Adrenal gland (tissue), 12 donors: ENCODE results near the gene TBC1D22A. TPM values are rescaled to one million over a fixed set of nuclear protein-coding genes. Genes with fewer than 3 reads are reported as not detected.

Experiments used
- DNase-seq, 7 donors: peaks; one replicate each; pipeline ENCODE4 v3.0.0-alpha.2; 2019 to 2020
- H3K27ac ChIP-seq, 5 donors: fragments of 200-600 bp; sonication (generic) in 4 of 5; 1 replicate in 3 of 5; 2 replicates in 2 of 5; pipeline versions ENCODE4 v1.5.1 to v1.8.0; 2016 to 2020; ENCODE audit warnings: mild to moderate bottlenecking in 1 of 5
- H3K27me3 ChIP-seq: fragments of 200-600 bp; 2 replicates; pipeline ENCODE4 v1.8.0; 2021
- H3K36me3 ChIP-seq, 2 donors: fragments of 200-600 bp; replicated peaks in 1 of 2; 1 replicate in 1 of 2; 2 replicates in 1 of 2; pipeline versions ENCODE4 v1.5.1 to v1.8.0; 2018 to 2022
- H3K4me1 ChIP-seq, 2 donors: fragments of 200-600 bp; replicated peaks in 1 of 2; 1 replicate in 1 of 2; 2 replicates in 1 of 2; pipeline versions ENCODE4 v1.5.1 to v1.8.0; 2018 to 2021
- H3K4me3 ChIP-seq, 4 donors: fragments of 200-600 bp; sonication (generic) in 3 of 4; one replicate each; pipeline ENCODE4 v1.5.1; 2016 to 2018
- H3K9me3 ChIP-seq, 3 donors: fragments of 200-600 bp; sonication (generic) in 1 of 3; replicated peaks in 1 of 3; 1 replicate in 2 of 3; 2 replicates in 1 of 3; pipeline versions ENCODE4 v1.5.1 to v1.8.0; 2016 to 2021
- CTCF ChIP-seq, 6 experiments: fragments of 450-650 bp in 4 of 6; fragments of 200-600 bp in 2 of 6; sonication (generic) in 1 of 6; IDR thresholded peaks; 1 replicate in 5 of 6; 2 replicates in 1 of 6; pipeline versions ENCODE4 v1.5.1 to v1.8.0; 2016 to 2021; ENCODE audit warnings: antibody characterized with exemption in 6 of 6, mild to moderate bottlenecking in 2 of 6, moderate library complexity in 1 of 6
- POLR2A ChIP-seq, 2 donors: fragments of 450-650 bp; IDR thresholded peaks; one replicate each; pipeline ENCODE4 v1.6.1; 2017; ENCODE audit warnings: antibody characterized with exemption in 2 of 2, mild to moderate bottlenecking in 2 of 2, moderate library complexity in 1 of 2
- WGBS, 4 donors: extraction: QIAGEN DNeasy Blood & Tissue Kit in 2 of 4; methylation state at CpG; one replicate each; pipeline versions ENCODE4 v1.1.5 to v1.1.7; 2013 to 2017; 5-methylcytosine and 5-hydroxymethylcytosine counted together
- intact Hi-C, 2 donors: fragments of 100-400 bp; cut with DNase I; formaldehyde crosslinking; loops; one replicate each; pipeline versions ENCODE4 v1.14.1 to v1.15.0; 2022 to 2023
- polyA plus RNA-seq, 3 donors: library from polyadenylated mRNA; stranded (reverse); fragments of 200-250 nt in 2 of 3; fragments of 350-450 nt in 1 of 3; fragmentation: Illumina TruSeq in 1 of 3; extraction: RNeasy Lipid Tissue Mini Kit (QIAGEN cat#74804) in 1 of 3; gene quantifications; one replicate each; pipeline ENCODE4 v1.2.3, GENCODE V29; 2013 to 2014
- total RNA-seq, 9 donors: library from RNA; depleted of rRNA in 4 of 9; stranded (reverse); fragments of >200 nt in 4 of 9; fragments of 120-200 nt in 1 of 9; fragmentation: NEBNext Ultra II Directional in 1 of 9; extraction: Animal tissue kit (Norgen Biotek cat#: 25700) in 1 of 9; gene quantifications; one replicate each; pipeline versions ENCODE4 v1.1.0 to v1.2.4, GENCODE V29; 2013 to 2023
- donor health status: healthy with polysubstance abuse.
- donor health status: Bipolar disorder and iron deficiency.
- donor health status: DM: yes; HTN: yes; CAD: no.
- donor health status: DM: no; HTN: no; CAD: no.
- donor health status: DM: no; HTN: no; CAD: no.
- donor health status: DM: yes; HTN: yes; CAD: no.

The TBC1D22A gene
- total and polyA plus RNA-seq, 12 donors = 11.5 to 44.2 (median 28.1) TPM

DNA sequence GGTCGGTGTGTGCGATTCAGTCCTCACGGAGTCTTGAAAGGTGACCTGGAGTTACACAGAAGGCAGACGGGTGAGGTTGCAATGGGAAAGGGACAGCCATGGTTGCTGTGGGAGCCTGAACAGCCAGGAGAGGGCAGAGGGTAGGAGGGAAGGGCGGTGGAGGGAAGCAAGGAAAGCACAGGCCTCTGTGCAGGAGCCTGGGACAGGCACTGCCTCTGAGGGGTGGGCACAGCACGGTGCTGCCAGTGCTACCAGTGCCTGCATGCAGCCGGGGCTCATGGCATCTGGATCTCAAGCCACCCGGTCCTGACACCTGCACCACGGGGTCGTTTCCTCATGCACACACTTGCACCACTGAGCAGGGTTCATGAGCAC is 401.0 kb downstream of the TBC1D22A start:
- Histone ChIP-seq H3K9me3 (no peaks in the 10 kb centered on the region), H3K36me3 (no peaks in the 10 kb centered on the region), H3K27me3 (no peaks in the 10 kb centered on the region), H3K27ac (no peak overlapping the region), H3K4me3 (no peak overlapping the region), H3K4me1 (no peaks in the 10 kb centered on the region)
- 95 to 100% (median 98%) methylated on average over 10 of the region's 10 CpGs for WGBS, 4 donors
- intact Hi-C loops = no loop called here
- peak in 3 of 7 donors; percentile 4 to 35 (median 5) for DNase-seq
- TF ChIP-seq POLR2A (IDR thresholded peaks at IDR 0.05) = no peak
- no peak for TF ChIP-seq CTCF (IDR thresholded peaks at IDR 0.05)

GRCh38 chr22:47163856-47164513 is 401.5 kb downstream of the TBC1D22A start:
- WGBS, 4 donors = 83 to 91% (median 87%) methylated on average over 12 to 22 of the region's 22 CpGs

GRCh38 chr22:47164514-47165337 is 402.3 kb downstream of the TBC1D22A start:
- H3K4me1 ChIP-seq = no peaks in the 10 kb centered on the region
- intact Hi-C loops = no loop called here
- no peak overlapping the region for H3K4me3 ChIP-seq
- no peaks in the 10 kb centered on the region for H3K9me3 ChIP-seq
- no peaks in the 10 kb centered on the region for H3K27me3 ChIP-seq
- DNase-seq = peak; percentile 8 to 59 (median 17)
- no peak for TF ChIP-seq POLR2A (IDR thresholded peaks at IDR 0.05)
- no peak for TF ChIP-seq CTCF (IDR thresholded peaks at IDR 0.05)
- WGBS, 4 donors = 80 to 92% (median 87%) methylated on average over 10 to 28 of the region's 28 CpGs
- no peaks in the 10 kb centered on the region for H3K36me3 ChIP-seq
- peak overlapping the region in 1 of 5 donors; percentile 55 for H3K27ac ChIP-seq

More at GRCh38 chr22:47163856-47164513, 401.5 kb downstream of the TBC1D22A start:
- H3K9me3 ChIP-seq = no peaks in the 10 kb centered on the region
- no peaks in the 10 kb centered on the region for H3K36me3 ChIP-seq
- H3K27ac ChIP-seq = peak overlapping the region in 1 of 5 donors; percentile 55
- intact Hi-C loops = no loop called here
- H3K4me1 ChIP-seq = no peaks in the 10 kb centered on the region
- H3K4me3 ChIP-seq = no peak overlapping the region
- TF ChIP-seq CTCF (IDR thresholded peaks at IDR 0.05) (no peak), POLR2A (IDR thresholded peaks at IDR 0.05) (no peak)
- no peaks in the 10 kb centered on the region for H3K27me3 ChIP-seq
- DNase-seq = peak in 5 of 7 donors; percentile 4 to 51 (median 14)

- H3K4me1 ChIP-seq = no peaks in the 10 kb centered on the region
- intact Hi-C loops = no loop called here
- H3K4me3 ChIP-seq = no peak overlapping the region
- no peaks in the 10 kb centered on the region for H3K36me3 ChIP-seq
- no peaks in the 10 kb centered on the region for H3K27me3 ChIP-seq
- 89 to 91% (median 89%) methylated on average over 11 to 25 of the region's 25 CpGs for WGBS, 4 donors
- no peaks in the 10 kb centered on the region for H3K9me3 ChIP-seq
- no peak overlapping the region for H3K27ac ChIP-seq
- TF ChIP-seq POLR2A (IDR thresholded peaks at IDR 0.05) (no peak), CTCF (IDR thresholded peaks at IDR 0.05) (no peak)
- peak in 6 of 7 donors; percentile 5 to 35 (median 10) for DNase-seq
Measured at GRCh38 chr22:47165338-47166032, 403.0 kb downstream of the TBC1D22A start.
